ENCODE results near the gene ZNF784. TPM values are rescaled to one million over a fixed set of nuclear protein-coding genes. Genes with fewer than 3 reads are reported as not detected.

The ZNF784 gene
- total and polyA plus RNA-seq, 5 experiments from 2014 or later, result 0.64 to 9.2 (median 1.4) TPM

DNA sequence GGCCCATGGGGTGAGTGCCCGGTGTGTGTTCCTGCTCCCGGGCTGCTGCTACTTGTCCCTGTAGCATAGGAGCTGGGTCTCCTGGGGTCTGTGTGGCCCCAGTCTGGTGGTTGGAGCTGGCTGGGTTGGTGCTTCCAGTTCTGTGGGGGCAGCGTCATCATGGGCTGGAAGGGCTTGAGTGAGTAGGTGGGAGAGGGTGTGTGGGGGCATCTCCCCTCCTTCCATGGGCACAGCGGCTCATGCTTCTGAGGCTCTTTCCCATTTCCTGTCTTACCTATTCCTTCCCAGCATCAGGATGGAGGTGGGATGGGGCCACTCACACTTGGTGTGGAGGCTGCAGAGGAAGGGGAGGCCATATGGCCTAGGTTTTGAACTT, 42.6 kb upstream of the ZNF784 start:
- peaks cover 23 to 64% (median 39%) of the 10 kb centered on the region in 4 donors for H3K4me1 Mint-ChIP-seq

DNA sequence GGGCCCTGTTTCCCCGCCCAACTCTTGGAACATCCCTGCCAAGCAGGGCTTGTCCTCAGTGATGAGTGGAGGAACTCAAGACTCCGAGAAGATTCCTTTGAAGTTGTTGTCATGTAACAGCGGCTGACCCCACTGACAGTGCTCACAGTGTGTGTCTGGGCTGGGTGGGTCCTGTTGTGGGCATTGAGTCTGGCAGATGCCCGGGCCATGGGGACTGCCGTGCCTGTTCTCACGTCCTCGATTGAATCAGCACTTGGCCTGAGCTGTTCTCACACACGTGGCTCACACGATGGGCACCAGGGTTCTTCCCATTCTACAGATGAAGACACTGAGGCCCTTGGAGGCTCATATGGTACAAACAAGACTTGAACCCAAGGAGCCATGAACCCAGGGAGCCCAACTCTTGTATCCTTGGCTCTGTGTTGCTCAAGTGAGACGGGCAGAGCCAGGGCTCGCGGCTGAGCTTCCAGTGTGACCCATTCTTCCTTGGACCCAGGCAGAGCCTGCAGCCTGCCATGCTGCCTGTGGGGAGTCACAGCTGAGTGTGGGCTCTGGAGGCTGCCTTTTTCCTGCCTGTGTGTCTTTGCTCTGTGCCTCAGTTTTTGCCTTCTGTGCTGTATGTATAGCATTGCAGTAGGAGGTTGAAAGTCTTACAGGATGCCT, 42.1 kb upstream of the ZNF784 start:
- Mint-ChIP-seq H3K4me1 (peaks cover 25 to 69% (median 42%) of the 10 kb centered on the region in 4 donors), H3K27me3 (no peaks in the 10 kb centered on the region), H3K4me3 (no peak overlapping the region), H3K27ac (peak overlapping the region in 2 of 10 donors; percentile 27 to 31), H3K9me3 (no peaks in the 10 kb centered on the region), H3K36me3 (peaks cover 3 to 94% (median 10%) of the 10 kb centered on the region in 3 donors)
- no peak for DNase-seq
- POLR2A ChIA-PET, result interaction anchor here (1.1 to 2.4 kb wide), 2 partner anchors 9 to 12 kb away, joined by 3 to 8 read pairs; partner anchors contain the start of gene U2AF2
- no peak for ATAC-seq

More for the DNA sequence above, 42.6 kb upstream of the ZNF784 start:
- DNase-seq, result no peak
- H3K4me3 Mint-ChIP-seq, result no peak overlapping the region
- peaks cover 3 to 92% (median 8%) of the 10 kb centered on the region in 3 donors for H3K36me3 Mint-ChIP-seq
- no peaks in the 10 kb centered on the region for H3K9me3 Mint-ChIP-seq
- POLR2A ChIA-PET, result interaction anchor here (1.1 to 2.4 kb wide), 2 partner anchors 9 to 17 kb away, joined by 3 to 8 read pairs; no protein-coding TSS in a partner anchor
- peak overlapping the region in 2 of 10 donors; percentile 27 to 31 for H3K27ac Mint-ChIP-seq
- no peak for ATAC-seq
- H3K27me3 Mint-ChIP-seq, result no peaks in the 10 kb centered on the region

DNA sequence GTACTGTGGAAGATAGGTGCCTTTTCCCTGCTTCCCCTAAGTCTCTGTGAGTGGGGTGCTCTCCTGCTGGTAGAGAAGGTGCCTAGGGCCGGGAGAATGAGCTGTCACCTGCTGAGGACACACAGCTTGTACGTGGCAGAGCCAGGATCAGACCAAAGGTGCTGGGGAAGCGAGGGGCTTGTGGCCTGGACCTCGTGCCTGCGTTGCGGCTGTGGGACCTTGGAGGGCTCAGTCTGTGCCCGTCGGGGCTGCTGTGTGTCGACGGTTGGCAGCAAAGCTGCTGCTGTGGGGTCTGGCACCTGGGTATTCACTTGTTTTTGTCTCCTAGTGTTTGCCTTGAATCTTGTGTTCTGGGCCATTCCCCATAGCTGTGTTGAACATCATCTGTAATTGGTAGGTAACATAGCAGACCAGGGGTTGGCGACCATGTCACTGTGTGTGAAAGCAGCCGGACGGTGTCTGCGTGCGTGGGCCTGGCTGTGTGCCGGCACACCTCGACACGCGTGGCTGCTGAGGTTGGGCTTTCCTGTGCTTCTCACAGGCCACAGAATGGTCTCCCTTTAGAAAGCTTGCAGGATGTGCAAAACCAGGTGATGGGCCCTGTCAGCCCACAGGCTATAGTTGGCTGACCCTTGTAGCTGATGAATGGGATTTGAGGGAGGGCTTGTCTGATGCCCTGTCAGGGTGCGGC, 39.6 kb upstream of the ZNF784 start:
- Mint-ChIP-seq H3K9me3 (no peaks in the 10 kb centered on the region), H3K4me1 (peaks cover 21 to 63% (median 37%) of the 10 kb centered on the region in 4 donors), H3K36me3 (peaks cover 3 to 89% (median 10%) of the 10 kb centered on the region in 3 donors), H3K27ac (peak overlapping the region in 3 of 10 donors; percentile 24 to 67 (median 51)), H3K4me3 (peak overlapping the region in 1 of 10 donors; percentile 45), H3K27me3 (no peaks in the 10 kb centered on the region)
- POLR2A ChIA-PET, result interaction anchor here (2.0 kb wide), 1 partner anchor 9 kb away, joined by 6 read pairs; the partner anchor contains the start of gene U2AF2
- ATAC-seq (no peak), DNase-seq (no peak)

DNA sequence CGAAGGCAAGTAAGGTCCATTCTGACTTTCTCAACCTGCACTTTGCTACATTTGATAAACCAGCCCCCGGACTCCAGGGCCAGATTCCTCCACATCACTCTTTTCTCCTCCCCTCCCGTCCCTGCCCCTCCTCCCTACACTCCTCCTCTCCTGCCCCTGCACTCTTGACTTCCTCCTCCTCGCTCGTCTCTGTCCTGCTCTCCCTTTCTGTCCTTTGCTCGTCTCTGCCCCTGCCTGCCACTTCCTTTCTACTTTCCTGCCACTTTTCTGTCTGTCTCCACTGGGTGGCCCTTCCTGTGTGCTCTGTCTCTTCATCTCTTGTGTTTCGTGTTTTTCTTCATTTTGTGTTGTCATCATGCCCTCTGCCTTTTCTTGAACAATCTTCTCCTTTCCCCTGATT, 37.5 kb upstream of the ZNF784 start:
- H3K4me1 Mint-ChIP-seq, result peaks cover 28 to 69% (median 53%) of the 10 kb centered on the region in 4 donors
- H3K36me3 Mint-ChIP-seq, result peaks cover 3 to 73% (median 10%) of the 10 kb centered on the region in 3 donors
- DNase-seq, result no peak
- peak overlapping the region in 4 of 10 donors; percentile 1 to 36 (median 20) for H3K4me3 Mint-ChIP-seq
- peak overlapping the region in 6 of 10 donors; percentile 4 to 87 (median 70) for H3K27ac Mint-ChIP-seq
- no peak for ATAC-seq
- no peaks in the 10 kb centered on the region for H3K9me3 Mint-ChIP-seq
- POLR2A ChIA-PET, result interaction anchor here (0.6 kb wide), 1 partner anchor 215 kb away, joined by 9 read pairs; no protein-coding TSS in a partner anchor
- H3K27me3 Mint-ChIP-seq, result no peaks in the 10 kb centered on the region

DNA sequence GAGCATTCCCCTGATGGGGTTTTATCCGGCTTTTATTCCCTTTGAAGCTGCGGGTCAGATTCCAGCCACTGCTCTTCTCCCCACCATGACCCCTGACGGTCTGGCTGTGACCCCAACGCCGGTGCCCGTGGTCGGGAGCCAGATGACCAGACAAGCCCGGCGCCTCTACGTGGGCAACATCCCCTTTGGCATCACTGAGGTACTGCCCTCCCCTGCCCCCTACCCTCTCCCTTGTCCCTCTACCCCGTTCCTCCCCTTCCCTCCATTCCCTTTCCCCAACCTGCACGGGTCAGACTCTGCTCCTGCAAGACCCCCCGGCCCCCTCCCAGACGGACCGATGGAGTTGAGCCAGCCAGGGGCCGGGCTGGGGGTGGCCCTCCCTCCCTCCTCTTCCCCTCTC, 36.6 kb upstream of the ZNF784 start:
- no peak overlapping the region for H3K4me3 Mint-ChIP-seq
- peaks cover 3 to 65% (median 6%) of the 10 kb centered on the region in 3 donors for H3K36me3 Mint-ChIP-seq
- DNase-seq (no peak), ATAC-seq (no peak)
- H3K27me3 Mint-ChIP-seq, result no peaks in the 10 kb centered on the region
- H3K4me1 Mint-ChIP-seq, result peaks cover 30 to 73% (median 61%) of the 10 kb centered on the region in 4 donors
- peak overlapping the region in 2 of 10 donors; percentile 45 to 49 for H3K27ac Mint-ChIP-seq
- POLR2A ChIA-PET, result no interaction called here
- H3K9me3 Mint-ChIP-seq, result no peaks in the 10 kb centered on the region

DNA sequence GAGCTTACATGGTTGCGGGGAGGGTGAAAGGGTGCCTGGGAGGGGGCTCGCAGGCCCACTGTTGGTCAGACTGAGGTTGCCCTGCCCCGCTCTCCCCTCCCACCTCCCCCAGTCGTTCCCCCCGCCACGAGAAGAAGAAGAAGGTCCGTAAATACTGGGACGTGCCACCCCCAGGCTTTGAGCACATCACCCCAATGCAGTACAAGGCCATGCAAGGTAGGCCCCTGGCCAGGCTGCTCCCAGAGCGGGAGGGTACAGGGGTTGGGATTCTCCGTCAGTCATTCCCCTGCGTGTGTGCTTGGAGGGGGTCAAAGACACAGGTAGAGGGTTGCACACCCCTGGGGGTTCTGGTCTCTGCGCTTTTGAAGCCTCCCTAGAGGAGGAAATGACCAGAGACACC, 36.0 kb upstream of the ZNF784 start:
- Mint-ChIP-seq H3K27me3 (no peaks in the 10 kb centered on the region), H3K9me3 (no peaks in the 10 kb centered on the region), H3K36me3 (peaks cover 3 to 59% (median 6%) of the 10 kb centered on the region in 3 donors), H3K4me3 (peak overlapping the region in 1 of 10 donors; percentile 45), H3K27ac (peak overlapping the region in 3 of 10 donors; percentile 40 to 64 (median 45)), H3K4me1 (peaks cover 35 to 73% (median 65%) of the 10 kb centered on the region in 4 donors)
- DNase-seq, result no peak
- POLR2A ChIA-PET, result no interaction called here
- ATAC-seq, result no peak

DNA sequence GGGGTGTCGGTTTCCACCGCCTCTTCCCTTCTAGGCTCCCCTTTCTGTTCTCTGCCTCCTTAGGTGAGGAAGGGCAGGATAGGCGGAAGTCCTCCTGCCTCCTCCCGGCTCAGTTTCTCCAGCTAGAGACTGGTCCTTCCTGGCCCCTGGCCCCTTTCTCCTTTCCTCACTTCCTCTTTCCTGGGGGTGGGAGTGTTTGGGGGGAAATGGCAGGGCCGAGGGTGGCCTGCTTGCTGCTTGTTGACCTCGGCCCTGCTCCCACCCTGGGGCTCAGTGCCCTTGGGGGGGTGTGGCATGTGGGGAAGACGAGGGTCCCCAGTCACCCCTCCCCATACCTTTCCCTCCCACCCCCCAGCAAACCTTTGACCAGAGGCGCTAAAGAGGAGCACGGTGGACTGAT, 35.5 kb upstream of the ZNF784 start:
- POLR2A ChIA-PET, result no interaction called here

DNA sequence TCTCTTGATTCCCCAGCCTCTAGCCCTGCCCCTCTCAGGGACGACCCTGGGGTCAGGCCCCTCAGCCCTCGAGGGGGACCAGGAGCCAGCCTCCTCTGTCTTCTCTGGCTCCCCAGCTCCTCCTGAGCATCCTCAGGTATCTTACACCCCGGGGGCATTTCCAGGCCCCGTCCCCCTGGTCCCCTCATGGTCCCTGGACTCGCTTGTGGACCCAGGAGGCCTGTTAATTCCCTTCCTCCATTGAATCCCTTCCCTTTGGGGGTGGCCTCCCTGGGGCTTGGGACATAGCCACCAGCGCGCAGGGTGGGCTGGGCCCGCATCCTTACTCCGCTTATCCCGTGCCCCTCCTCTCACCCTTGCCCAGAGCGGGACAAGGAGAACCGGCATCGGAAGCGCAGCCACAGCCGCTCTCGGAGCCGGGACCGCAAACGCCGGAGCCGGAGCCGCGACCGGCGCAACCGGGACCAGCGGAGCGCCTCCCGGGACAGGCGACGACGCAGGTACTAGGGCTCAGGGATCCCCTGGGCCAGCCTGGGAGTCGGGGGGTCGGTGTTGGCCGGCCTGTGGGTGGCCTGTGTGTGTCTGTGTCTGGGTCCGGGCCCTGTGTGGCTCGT, 34.6 kb upstream of the ZNF784 start:
- peak overlapping the region in 6 of 10 donors; percentile 28 to 67 (median 54) for H3K27ac Mint-ChIP-seq
- DNase-seq, result no peak
- H3K9me3 Mint-ChIP-seq, result no peaks in the 10 kb centered on the region
- H3K4me1 Mint-ChIP-seq, result peaks cover 36 to 73% (median 62%) of the 10 kb centered on the region in 4 donors
- H3K36me3 Mint-ChIP-seq, result peaks cover 3 to 47% (median 9%) of the 10 kb centered on the region in 3 donors
- POLR2A ChIA-PET, result interaction anchor here (0.7 to 1.6 kb wide), 4 partner anchors 9 to 182 kb away, joined by 3 to 5 read pairs (median 4); partner anchors contain the start of gene ZNF628
- no peaks in the 10 kb centered on the region for H3K27me3 Mint-ChIP-seq
- no peak for ATAC-seq
- peak overlapping the region in 7 of 10 donors; percentile 22 to 88 (median 63) for H3K4me3 Mint-ChIP-seq

More for the DNA sequence above, 35.5 kb upstream of the ZNF784 start:
- DNase-seq, result no peak
- H3K27me3 Mint-ChIP-seq, result no peaks in the 10 kb centered on the region
- H3K4me1 Mint-ChIP-seq, result peaks cover 35 to 73% (median 63%) of the 10 kb centered on the region in 4 donors
- no peaks in the 10 kb centered on the region for H3K9me3 Mint-ChIP-seq
- no peak for ATAC-seq
- peak overlapping the region in 8 of 10 donors; percentile 45 to 72 (median 54) for H3K27ac Mint-ChIP-seq
- H3K36me3 Mint-ChIP-seq, result peaks cover 3 to 56% (median 6%) of the 10 kb centered on the region in 3 donors
- peak overlapping the region in 9 of 10 donors; percentile 16 to 88 (median 62) for H3K4me3 Mint-ChIP-seq

DNA sequence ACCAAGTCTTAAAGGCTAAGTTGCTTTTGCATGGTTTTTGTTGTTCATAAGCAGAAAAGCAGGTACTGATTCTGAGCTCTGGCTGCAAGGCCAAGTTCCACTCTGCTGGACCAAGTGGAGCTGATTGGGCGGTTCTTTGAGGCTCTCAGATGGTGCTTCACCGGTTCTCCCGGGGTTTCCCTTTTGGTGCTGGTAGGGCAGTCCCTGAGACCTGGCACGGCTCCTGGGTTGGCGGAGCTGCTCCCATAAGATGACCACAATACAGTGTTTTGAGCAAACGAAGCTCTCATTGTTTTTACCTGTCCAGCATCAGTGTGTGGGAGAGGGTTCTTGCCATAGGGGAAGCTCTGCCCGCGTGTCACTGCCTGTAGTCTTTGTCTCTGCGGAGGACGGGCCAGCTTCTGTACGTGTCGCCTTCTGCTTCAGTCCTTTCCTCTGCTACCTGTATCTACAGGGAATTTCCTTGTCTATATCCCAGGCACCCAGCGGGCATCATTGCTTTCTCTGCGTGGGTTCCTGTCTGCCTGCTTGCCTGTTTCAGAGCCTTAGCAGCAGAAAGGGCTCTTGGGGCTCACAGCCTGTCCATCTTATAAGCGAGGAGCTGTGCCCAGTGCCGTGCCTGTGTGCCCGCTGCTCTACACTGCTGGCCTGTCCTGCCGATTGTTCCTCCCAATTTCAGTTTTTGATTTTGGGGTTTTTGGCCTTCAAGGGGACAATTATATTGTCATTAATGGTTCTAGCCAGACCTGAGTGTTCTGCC, 32.8 kb upstream of the ZNF784 start:
- Mint-ChIP-seq H3K4me3 (peak overlapping the region; percentile 88 to 99 (median 95)), H3K4me1 (peaks cover 26 to 57% (median 56%) of the 10 kb centered on the region in 4 donors), H3K27ac (peak overlapping the region; percentile 25 to 100 (median 87)), H3K36me3 (peaks cover 0 to 31% (median 7%) of the 10 kb centered on the region in 3 donors), H3K27me3 (no peaks in the 10 kb centered on the region), H3K9me3 (no peaks in the 10 kb centered on the region)
- no peak for DNase-seq
- POLR2A ChIA-PET, result interaction anchor here (0.9 to 2.1 kb wide), 8 partner anchors 10 to 181 kb away, joined by 4 to 8 read pairs (median 6); partner anchors contain the start of genes EPN1, ZNF581 and ZNF628
- ATAC-seq, result no peak

DNA sequence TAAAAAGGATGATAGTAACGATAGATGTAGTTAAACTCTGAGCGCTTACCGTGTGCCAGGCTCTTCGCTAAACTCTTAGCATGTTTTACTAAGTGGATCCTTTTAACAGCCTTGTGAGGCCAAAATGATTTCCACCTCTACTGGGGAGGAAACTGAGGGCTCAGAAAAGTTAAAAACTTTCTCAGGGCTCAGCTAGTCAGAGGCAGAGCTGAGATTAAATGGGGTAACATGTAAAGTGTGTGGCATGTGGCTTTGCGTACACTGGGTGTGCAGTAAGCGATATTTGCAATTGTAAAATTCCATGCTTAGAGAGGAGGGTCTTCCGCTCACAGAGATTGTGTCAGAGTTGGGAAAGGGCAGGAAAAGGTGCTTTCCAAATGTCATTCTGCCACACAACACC, 32.2 kb upstream of the ZNF784 start:
- DNase-seq (no peak), ATAC-seq (no peak)
- no peaks in the 10 kb centered on the region for H3K9me3 Mint-ChIP-seq
- POLR2A ChIA-PET, result interaction anchor here (0.5 to 2.1 kb wide), 6 partner anchors 10 to 210 kb away, joined by 4 to 8 read pairs (median 7); partner anchors contain the start of genes EPN1 and ZNF581
- peaks cover 0 to 24% (median 3%) of the 10 kb centered on the region in 3 donors for H3K36me3 Mint-ChIP-seq
- peaks cover 23 to 53% (median 50%) of the 10 kb centered on the region in 4 donors for H3K4me1 Mint-ChIP-seq
- H3K27me3 Mint-ChIP-seq, result no peaks in the 10 kb centered on the region
- peak overlapping the region in 9 of 10 donors; percentile 88 to 100 (median 99) for H3K27ac Mint-ChIP-seq
- H3K4me3 Mint-ChIP-seq, result peak overlapping the region; percentile 88 to 99 (median 95)

DNA sequence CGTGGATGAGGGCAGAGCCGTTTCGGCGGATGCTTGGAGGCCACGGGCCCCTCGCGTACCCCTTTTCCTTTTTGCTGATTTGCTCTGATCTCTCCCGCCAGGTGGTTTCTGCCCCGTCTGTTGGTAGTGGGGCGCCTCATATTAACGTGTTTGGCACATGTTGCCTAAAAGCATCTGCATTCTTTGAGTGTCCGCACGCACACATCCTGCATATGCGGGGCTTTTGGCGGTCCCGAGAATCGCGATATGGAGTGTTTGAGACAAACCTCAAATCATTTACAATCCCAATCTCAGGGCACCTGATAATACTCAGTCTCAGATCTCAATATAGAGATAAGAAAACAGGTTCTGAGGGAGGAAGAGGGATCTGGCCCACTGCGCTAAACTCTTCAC, 31.3 kb upstream of the ZNF784 start:
- H3K9me3 Mint-ChIP-seq, result no peaks in the 10 kb centered on the region
- no peaks in the 10 kb centered on the region for H3K27me3 Mint-ChIP-seq
- POLR2A ChIA-PET, result interaction anchor here (1.6 to 2.0 kb wide), 2 partner anchors 13 to 19 kb away, joined by 7 to 8 read pairs; partner anchors contain the start of gene ZNF581
- H3K27ac Mint-ChIP-seq, result peak overlapping the region; percentile 88 to 100 (median 98)
- peaks cover 23 to 54% (median 53%) of the 10 kb centered on the region in 4 donors for H3K4me1 Mint-ChIP-seq
- H3K36me3 Mint-ChIP-seq, result peaks cover 0 to 18% (median 3%) of the 10 kb centered on the region in 3 donors
- peak overlapping the region; percentile 88 to 99 (median 95) for H3K4me3 Mint-ChIP-seq
- ATAC-seq (no peak), DNase-seq (no peak)
